Lower leg skin (tissue), 3 donors: ENCODE measurements around the gene GAL3ST2.

ENCODE experiments used
- CTCF ChIP-seq, 3 donors: fragments of 450-650 bp; IDR thresholded peaks; one replicate each; pipeline ENCODE4 v1.5.1; 2016; ENCODE audit warnings: antibody characterized with exemption in 3 of 3, mild to moderate bottlenecking in 3 of 3, moderate library complexity in 2 of 3
- POLR2A ChIP-seq, 2 donors: fragments of 450-650 bp; IDR thresholded peaks; one replicate each; pipeline ENCODE4 v1.6.1; 2016 to 2017; ENCODE audit warnings: antibody characterized with exemption in 2 of 2, mild to moderate bottlenecking in 1 of 2, moderate library complexity in 1 of 2

GRCh38 chr2:241770936-241771285 is 5.7 kb upstream of the GAL3ST2 start:
- TF ChIP-seq CTCF (IDR thresholded peaks at IDR 0.05): no peak
- TF ChIP-seq POLR2A (IDR thresholded peaks at IDR 0.05): no peak
